Right ventricle myocardium superior (tissue), 1 donor: ENCODE results near the gene KLHL25. TPM values are rescaled to one million over a fixed set of nuclear protein-coding genes. Genes with fewer than 3 reads are reported as not detected.
A peak's percentile ranks its signal among the peaks of the same experiment; 100 is the strongest.

Source experiments
- ATAC-seq: fragments of 200-7000 bp; cut with Tn5 transposase; one replicate; pipeline ENCODE4 v1.9.1; 2020; ENCODE audit warnings: mild to moderate bottlenecking; ENCODE audit not compliant: poor library complexity
- DNase-seq: peaks from one replicate; pipeline ENCODE4 v3.0.0-alpha.2; 2020
- intact Hi-C: fragments of 100-400 bp; cut with DNase I; formaldehyde crosslinking; loops from one replicate; pipeline ENCODE4 v1.11.2; 2022
- total RNA-seq: library from RNA; stranded (reverse); fragmentation: NEBNext Ultra II Directional; extraction: Animal tissue kit (Norgen Biotek cat#: 25700); gene quantifications from one replicate; pipeline ENCODE4 v1.2.1, GENCODE V29; 2021
- donor health status: DM: no; HTN: yes; CAD: no; lungs with severe emphysema.

The KLHL25 gene
- total RNA-seq, 1 donor from 2014 or later: 4.1 TPM

GRCh38 chr15:85741021-85741421 is 53.7 kb downstream of the KLHL25 start:
- no peak for ATAC-seq
- intact Hi-C loops: no loop called here
- DNase-seq: no peak

DNA sequence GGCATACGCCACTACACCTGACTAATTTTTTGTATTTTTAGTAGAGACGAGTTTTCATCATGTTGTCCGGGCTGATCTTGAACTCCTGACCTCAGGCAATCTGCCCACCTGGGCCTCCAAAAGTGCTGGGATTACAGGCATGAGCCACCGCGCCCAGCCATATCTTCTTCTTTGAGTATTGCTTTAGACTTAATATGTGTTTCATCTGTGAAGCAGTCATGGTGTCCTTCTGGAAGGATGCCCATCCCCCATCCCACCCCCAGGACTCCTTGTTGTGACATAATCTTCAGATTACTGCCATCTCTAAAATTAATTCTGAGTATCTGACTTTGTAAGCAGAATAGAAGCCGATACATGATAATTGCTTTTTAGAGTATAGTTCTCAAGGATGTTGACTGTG is 57.7 kb downstream of the KLHL25 start:
- intact Hi-C loops: no loop called here
- no peak for DNase-seq
- ATAC-seq: no peak

DNA sequence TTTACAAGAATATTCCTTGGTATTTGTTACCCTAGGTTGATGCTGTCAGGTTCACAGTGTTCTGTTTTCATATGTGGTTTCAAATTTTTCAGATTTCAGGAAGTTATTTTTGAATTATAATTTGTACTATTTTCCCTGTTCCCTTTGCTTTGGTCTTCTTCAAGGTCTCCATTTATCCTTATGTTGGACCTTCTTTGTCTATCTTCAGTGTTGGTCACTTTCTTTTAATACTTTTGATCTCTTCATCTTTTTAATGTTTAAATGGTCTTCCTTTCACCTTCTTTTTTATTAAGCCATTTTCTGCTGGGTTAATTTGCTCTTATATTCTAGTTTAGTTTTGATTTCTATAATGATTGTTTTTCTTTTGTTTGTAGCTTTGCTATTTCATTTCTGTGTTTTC is 61.3 kb downstream of the KLHL25 start:
- DNase-seq: no peak
- no peak for ATAC-seq
- intact Hi-C loops: loop anchor here (5.0 kb wide), 1 partner anchor 94 kb away; no protein-coding TSS in a partner anchor

- intact Hi-C loops: loop anchor here (5.0 kb wide), 1 partner anchor 97 kb away; no protein-coding TSS in a partner anchor
- ATAC-seq (peak; percentile 65), DNase-seq (no peak)
Observed at GRCh38 chr15:85730001-85730820, 64.5 kb downstream of the KLHL25 start.

DNA sequence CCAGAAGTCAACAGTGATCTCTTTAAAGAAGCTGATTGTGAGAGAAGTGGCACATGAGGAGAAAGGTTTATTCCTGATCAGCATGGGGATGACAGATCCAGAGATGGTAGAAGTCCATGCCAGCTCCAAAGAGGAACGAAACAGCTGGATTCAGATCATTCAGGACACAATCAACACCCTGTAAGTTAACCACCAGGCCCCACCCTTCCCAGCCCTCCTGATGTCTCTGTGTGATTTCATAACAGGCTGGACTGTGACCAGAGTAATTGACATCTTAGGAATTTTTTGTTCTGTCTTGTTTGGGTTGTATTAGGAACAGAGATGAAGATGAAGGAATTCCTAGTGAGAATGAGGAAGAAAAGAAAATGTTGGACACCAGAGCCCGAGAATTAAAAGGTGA is 67.7 kb downstream of the KLHL25 start:
- peak; percentile 28 for ATAC-seq
- no peak for DNase-seq
- intact Hi-C loops: no loop called here

DNA sequence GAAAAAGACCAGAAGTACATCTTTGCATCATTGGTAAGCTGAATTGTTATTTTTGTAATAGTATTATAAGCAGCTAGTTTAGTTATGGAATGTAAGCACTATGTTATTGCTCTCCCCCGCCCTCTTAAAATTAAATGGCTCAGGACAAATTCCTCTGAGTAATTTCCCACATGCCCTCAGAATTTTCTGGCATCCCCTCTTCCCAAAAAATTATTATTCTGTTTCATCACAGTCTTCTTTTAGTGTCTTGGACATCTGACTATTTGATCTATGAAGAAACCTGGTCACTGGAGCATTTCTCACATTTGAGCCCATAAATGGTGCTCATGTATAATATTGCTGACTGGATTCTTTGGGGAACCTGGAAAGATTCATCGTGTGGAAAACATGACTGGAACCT is 68.3 kb downstream of the KLHL25 start:
- ATAC-seq (no peak), DNase-seq (no peak)
- intact Hi-C loops: no loop called here

DNA sequence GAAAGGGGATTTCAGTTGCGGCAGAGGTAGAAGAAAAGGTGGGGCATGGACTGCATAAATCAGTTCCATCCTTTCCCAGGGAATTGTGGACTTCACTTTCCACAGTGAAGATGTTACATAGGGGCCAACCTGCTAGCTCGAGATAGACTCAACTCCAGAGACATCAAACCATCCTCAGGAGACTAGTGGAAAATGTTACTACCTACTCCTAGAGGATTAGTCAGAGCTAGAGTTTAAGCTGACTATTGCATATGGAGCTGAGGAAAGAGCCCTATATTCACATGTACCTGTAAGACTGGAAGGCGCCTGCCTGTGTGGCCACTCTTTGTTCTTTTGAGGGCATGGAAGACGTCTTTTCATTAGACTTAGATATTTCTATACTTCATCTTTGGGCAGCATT is 69.2 kb downstream of the KLHL25 start:
- ATAC-seq: no peak
- no peak for DNase-seq
- intact Hi-C loops: no loop called here

GRCh38 chr15:85725019-85725418 is 69.7 kb downstream of the KLHL25 start:
- peak; percentile 53 for ATAC-seq
- intact Hi-C loops: no loop called here
- no peak for DNase-seq

DNA sequence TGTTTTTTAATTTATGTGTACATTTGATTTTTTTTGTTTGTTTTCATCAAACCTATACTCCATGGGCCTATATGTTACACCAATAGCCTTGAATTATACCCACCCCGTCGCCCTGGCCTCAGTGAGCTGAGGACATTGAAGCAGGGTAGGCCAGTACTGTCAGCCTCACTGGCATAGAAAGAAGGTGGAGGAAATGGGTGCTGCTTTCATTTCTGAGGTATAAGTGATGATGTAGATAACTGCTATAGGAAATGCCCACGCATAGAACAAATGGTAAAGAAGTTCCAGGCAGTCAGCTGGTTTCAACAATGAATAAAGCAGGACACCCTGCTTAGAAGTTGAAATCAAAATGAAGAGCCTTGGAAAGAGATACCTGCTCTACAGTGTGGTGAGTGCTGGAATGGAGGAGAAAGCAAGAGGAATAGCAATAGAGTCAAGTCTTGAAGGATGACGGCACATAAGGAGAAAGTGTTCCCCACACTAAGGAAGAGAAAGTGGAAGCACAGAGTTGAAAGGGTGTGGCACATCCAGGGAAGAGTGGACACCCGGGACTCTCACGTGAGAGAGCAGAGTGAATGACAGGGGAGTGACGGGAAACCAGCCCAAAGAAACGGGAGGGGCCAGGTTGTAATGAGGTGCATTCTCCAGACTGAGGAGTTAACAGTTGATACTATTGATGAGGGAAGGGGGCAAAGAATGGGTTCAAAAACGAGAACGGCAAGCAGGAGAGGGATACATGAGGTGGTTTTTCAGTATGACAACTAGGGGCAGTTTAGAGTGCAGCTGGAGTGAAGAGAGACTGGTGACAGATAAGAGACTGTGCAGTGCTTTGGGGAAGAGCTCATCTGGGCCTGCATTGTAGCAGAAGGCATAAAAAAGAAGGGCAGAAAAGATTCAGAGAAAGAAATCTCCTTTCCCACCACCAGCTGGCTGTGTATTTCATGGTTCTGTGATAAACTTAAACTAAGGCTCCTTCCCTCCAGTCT is 70.5 kb downstream of the KLHL25 start:
- DNase-seq: no peak
- intact Hi-C loops: no loop called here
- ATAC-seq: peak; percentile 42

DNA sequence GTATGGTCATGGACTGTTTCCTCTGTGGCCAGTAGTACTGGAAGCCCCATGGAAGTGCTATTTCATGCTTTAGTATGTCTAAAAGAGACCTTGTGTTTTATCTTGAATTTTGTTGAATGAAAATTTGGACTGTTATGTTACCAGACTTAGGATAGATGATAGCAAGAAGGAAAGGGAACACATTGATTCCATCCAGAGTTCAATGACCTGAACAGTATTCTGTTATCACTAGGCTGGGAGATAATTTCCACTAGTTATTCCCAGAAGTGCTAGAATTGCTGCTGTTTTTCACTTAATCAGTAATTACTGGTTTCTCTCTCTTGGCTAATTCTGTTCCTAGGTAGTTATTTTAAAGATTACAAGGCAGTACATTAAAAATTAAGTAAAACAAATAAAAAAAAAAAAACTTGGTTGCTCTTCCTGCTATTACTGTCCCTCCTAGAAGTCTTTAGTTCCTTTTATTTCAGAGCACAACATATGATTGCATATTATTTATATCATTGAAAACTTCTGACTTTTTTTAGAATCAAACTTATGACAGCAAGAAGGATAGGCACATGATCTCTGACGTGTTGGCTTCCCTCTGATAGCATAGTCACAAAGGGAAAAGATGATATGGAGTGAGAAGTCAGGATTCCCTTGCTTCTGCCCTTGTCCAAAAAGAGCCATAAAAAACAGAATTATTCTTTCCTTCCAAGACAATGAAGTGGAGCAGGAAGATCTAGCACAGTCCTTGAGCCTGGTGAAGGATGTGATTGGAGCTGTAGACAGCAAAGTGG is 72.2 kb downstream of the KLHL25 start:
- ATAC-seq (peak; percentile 9), DNase-seq (no peak)
- intact Hi-C loops: no loop called here

- DNase-seq: no peak
- intact Hi-C loops: no loop called here
- ATAC-seq: no peak
Observed at GRCh38 chr15:85718981-85719380, 75.7 kb downstream of the KLHL25 start.

- intact Hi-C loops: no loop called here
- ATAC-seq: no peak
Observed at GRCh38 chr15:85718271-85718971, 76.3 kb downstream of the KLHL25 start.

DNA sequence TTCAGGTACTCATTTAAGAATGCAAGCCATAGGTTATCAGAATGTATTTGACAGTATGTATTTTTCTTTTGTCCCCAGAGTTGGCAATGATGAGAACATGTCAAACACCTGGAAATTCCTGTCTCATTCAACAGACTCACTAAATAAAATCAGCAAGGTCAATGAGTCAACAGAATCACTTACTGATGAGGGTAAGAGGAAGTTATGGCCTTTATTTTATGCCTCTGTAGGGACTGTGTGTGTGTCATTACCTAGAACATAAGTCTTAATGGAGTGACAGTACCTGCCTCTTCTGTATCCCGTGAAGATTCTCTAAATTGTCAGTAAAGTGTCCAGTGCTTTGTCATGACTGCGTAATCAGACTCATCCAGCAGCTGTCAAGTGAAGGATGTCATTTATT is 77.5 kb downstream of the KLHL25 start:
- no peak for ATAC-seq
- DNase-seq: no peak
- intact Hi-C loops: no loop called here

More at GRCh38 chr15:85718271-85718971, 76.3 kb downstream of the KLHL25 start:
- no peak for DNase-seq

DNA sequence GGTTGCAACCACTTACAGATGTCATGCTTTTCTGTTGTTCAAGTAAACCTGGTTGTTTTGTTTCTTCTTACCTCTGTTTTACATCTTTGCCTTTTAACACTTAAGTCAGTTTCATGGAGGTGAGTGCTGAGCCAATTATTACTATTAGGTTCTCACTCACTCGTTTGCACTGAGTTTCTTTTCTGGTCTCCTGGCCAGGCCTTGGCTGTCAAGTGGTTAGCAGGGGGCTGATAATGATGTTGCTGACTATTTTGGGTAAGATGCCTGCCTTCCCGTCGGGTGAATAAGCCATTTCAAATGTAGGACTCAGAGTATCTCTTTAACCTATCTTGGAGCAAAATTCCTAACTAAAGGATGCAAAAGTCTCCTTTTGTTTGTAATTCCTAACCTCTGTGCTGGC is 78.5 kb downstream of the KLHL25 start:
- ATAC-seq: peak; percentile 55
- DNase-seq: no peak
- intact Hi-C loops: no loop called here

DNA sequence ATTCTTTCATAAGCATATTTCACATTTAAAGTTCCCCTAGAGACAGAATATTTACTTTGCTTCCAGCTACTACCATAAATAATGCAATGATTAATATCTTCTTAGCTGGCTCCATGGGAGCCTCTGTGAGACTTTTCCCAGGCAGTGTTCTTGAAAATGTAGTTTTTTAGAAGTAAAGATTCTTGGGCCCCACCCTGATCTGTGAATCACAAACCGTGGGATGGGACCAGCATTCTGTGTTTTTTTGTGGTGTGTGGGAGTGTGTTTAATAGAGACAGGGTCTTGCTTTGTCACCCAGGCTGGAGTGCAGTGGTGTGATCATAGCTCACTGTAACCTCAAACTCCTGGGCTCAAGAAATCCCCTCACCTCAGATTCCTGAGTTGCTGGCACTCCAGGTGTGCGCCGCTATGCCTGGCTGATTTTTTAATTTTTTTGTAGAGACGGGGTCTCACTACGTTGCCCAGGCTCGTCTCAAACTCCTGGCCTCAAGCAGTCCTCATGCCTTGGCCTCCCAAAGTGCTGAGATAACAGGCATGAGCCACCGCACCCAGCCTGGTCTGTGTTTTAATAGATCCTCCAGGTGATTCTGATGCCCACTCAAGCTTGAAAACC is 83.0 kb downstream of the KLHL25 start:
- intact Hi-C loops: no loop called here
- no peak for DNase-seq
- ATAC-seq: no peak

- intact Hi-C loops: no loop called here
- no peak for ATAC-seq
- no peak for DNase-seq
Observed at GRCh38 chr15:85710340-85710842, 84.3 kb downstream of the KLHL25 start.
